ENCODE data around the gene SCN2A.

Gene SCN2A

GRCh38 chr2:165239230-165239629 lies at the start of gene SCN2A:
SCN2A (plus strand) TSS chr2:165239414; CDS start chr2:165295824, 56,410 bp downstream.
- no peak for DNase-seq

GRCh38 chr2:165191096-165191728 lies 48.0 kb upstream of the SCN2A start:
- DNase-seq = no peak

- DNase-seq = no peak
Measured at GRCh38 chr2:165192729-165193128, 46.5 kb upstream of the SCN2A start.

GRCh38 chr2:165193178-165193777 lies 45.9 kb upstream of the SCN2A start:
- DNase-seq = no peak

GRCh38 chr2:165196411-165196810 lies 42.8 kb upstream of the SCN2A start:
- DNase-seq = no peak

GRCh38 chr2:165197346-165197745 lies 41.9 kb upstream of the SCN2A start:
- DNase-seq = no peak

GRCh38 chr2:165198181-165198580 lies 41.0 kb upstream of the SCN2A start:
- no peak for DNase-seq

GRCh38 chr2:165202239-165202638 lies 37.0 kb upstream of the SCN2A start:
- DNase-seq = no peak

GRCh38 chr2:165203689-165204559 lies 35.3 kb upstream of the SCN2A start, which contains the start of gene SCN3A:
SCN3A (minus strand) TSS chr2:165204050; CDS start chr2:165176394, 27,656 bp downstream.
- DNase-seq = no peak

- no peak for DNase-seq
Measured at GRCh38 chr2:165205865-165206264, 33.3 kb upstream of the SCN2A start.

GRCh38 chr2:165208094-165208493 lies 31.1 kb upstream of the SCN2A start:
- no peak for DNase-seq

GRCh38 chr2:165214093-165214492 lies 25.1 kb upstream of the SCN2A start:
- DNase-seq = no peak

GRCh38 chr2:165219481-165219880 lies 19.7 kb upstream of the SCN2A start:
- DNase-seq = no peak

GRCh38 chr2:165224941-165225340 lies 14.3 kb upstream of the SCN2A start:
- no peak for DNase-seq

- no peak for DNase-seq
Measured at GRCh38 chr2:165227571-165227970, 11.6 kb upstream of the SCN2A start.

- no peak for DNase-seq
Measured at GRCh38 chr2:165237056-165237455, 2.2 kb upstream of the SCN2A start.

GRCh38 chr2:165238295-165238694 lies 919 bp upstream of the SCN2A start:
- DNase-seq = no peak

- no peak for DNase-seq
Measured at GRCh38 chr2:165239856-165240515, 772 bp downstream of the SCN2A start.

GRCh38 chr2:165240916-165241315 lies 1.7 kb downstream of the SCN2A start:
- no peak for DNase-seq

GRCh38 chr2:165245081-165245793 lies 6.0 kb downstream of the SCN2A start:
- DNase-seq = no peak

- no peak for DNase-seq
Measured at GRCh38 chr2:165248238-165248637, 9.0 kb downstream of the SCN2A start.

- DNase-seq = no peak
Measured at GRCh38 chr2:165251366-165251765, 12.2 kb downstream of the SCN2A start.

- no peak for DNase-seq
Measured at GRCh38 chr2:165253178-165253577, 14.0 kb downstream of the SCN2A start.
